IPS DF 19.7 (cell line): ENCODE data around the gene PIGL.
"Not testable (repeated sequence)": the region's sequence is repeated elsewhere in the genome, so short reads cannot be mapped to it uniquely, and the experiment has no call there.

ENCODE experiments used
- DNase-seq: peaks from one replicate; pipeline ENCODE4 v3.0.0-alpha.2; 2013; ENCODE audit warnings: low read depth, low spot score

Gene PIGL

DNA sequence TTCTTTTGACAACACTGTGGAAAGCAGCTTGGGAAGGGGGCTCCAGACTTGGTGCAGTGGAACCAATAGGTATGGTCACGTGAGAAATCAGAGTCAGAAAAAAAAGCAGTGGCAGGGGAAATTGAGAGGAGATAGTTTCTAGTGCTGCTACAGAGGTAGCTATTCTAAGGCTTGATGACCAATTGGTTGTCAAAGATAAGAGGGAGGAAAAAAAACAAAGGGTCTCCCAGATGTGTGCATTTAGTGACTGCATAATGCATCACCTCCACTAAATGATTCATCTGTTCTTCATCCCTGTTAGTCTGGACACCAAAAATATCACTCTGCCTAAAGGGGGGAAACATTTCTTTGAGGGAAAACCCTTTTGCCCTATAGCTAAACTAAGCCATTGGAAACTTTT, 56.5 kb downstream of the PIGL start:
- DNase-seq, result no peak

GRCh38 chr17:16273929-16274339, 56.9 kb downstream of the PIGL start:
- no peak for DNase-seq

- no peak for DNase-seq
Observed at GRCh38 chr17:16275024-16275423, 58.0 kb downstream of the PIGL start.

- no peak for DNase-seq
Observed at GRCh38 chr17:16277163-16277562, 60.2 kb downstream of the PIGL start.

- no peak for DNase-seq
Observed at GRCh38 chr17:16281351-16281750, 64.3 kb downstream of the PIGL start.

GRCh38 chr17:16282522-16282921, 65.5 kb downstream of the PIGL start:
- no peak for DNase-seq

DNA sequence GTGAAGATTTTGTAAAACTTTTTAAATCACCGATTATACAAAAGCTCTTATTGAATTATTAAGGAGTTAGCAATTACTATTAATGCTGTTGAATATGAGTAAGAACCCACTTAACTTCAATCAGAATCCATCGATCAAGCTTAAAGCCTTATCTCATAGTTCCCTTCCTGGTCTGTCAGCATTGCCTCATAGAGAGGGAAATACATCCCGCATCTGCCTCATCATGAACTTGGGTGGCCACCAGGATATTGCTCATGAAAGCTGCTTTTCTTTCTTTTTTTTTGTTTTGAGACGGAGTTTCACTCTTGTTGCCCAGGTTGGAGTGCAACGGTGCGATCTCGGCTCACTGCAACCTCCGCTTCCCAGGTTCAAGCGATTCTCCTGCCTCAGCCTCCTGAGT, 66.7 kb downstream of the PIGL start:
- DNase-seq, result no peak

GRCh38 chr17:16285646-16286008, 68.6 kb downstream of the PIGL start:
- no peak for DNase-seq

- DNase-seq, result peak; percentile 93
Observed at GRCh38 chr17:16286009-16286946, 69.3 kb downstream of the PIGL start.

- no peak for DNase-seq
Observed at GRCh38 chr17:16286947-16287562, 70.0 kb downstream of the PIGL start.

- no peak for DNase-seq
Observed at GRCh38 chr17:16287563-16288027, 70.6 kb downstream of the PIGL start.

GRCh38 chr17:16288860-16289571, 72.0 kb downstream of the PIGL start:
- DNase-seq, result no peak

DNA sequence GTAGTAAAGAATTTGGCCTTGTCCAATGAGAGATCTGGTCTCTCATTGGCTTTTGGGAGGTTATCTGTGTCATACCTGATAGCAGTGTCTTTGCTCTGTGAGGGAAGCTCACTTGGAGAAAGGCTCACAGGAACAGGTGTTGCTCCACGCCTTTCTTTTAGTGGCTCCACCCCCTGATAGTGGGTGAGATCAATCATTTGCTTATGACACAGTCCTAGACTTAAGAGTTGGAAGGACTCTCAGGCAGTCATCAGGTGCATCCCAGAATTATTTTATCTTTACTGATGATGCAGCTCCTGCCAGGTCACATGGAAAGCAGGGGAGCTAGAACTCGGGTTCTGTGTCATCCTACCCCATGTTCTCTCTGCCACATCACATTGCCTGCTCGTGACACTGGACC, 76.9 kb downstream of the PIGL start:
- no peak for DNase-seq

DNA sequence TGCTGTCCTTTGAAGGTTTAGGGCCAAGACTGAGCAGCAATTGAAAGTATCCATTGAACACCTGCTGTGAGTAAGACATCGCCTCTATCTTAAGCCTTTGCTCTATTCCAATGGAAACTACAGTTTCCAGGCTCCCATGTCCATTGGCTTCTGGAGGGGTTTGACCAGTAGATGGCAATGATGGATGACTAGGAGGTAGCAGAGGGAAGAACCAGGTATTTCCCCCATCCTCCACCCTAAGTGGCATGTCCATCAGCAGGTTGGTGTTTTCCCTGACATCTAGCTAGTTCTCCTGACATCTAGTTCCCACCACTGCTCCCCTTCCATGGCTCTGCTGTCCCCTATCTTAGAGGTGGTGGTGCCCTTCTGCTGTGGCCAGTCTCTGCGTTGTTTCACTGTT, 77.5 kb downstream of the PIGL start:
- DNase-seq, result no peak

- not testable (repeated sequence) for DNase-seq
Observed at GRCh38 chr17:16296072-16296471, 79.1 kb downstream of the PIGL start.

DNA sequence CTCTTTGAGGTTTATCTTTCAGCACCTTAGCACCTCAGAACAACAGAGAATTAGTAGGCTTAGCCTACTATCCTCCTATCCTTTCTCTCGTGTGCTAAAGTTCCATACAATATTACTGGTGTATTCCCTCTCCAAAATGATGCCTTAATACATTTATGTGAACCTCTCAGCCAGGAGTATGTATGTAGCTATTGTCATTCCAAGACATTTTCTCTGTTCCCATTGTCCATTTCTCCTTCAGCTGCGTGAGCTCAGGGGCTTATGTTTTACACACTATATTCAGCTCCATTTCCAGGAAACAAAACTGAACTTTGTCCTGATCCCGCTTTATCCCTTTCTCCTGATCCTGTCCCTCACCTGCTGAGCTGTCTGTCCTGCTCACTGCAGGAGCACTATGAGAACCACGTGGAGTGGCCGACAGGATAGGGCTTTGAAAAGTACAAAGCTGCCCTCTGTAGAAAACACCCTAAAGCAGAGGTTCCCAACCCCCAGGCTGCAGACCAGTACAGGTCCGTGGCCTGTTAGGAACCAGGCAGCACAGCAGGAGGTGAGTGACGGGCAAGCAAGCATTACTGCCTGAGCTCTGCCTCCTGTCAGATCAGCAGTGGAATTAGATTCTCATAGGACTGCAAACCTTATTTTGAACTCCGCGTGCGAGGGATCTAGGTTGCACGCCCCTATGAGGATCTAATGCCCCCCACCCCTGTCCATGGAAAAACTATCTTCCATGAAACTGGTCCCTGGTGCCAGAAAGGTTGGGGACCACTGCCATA, 80.5 kb downstream of the PIGL start:
- no peak for DNase-seq

DNA sequence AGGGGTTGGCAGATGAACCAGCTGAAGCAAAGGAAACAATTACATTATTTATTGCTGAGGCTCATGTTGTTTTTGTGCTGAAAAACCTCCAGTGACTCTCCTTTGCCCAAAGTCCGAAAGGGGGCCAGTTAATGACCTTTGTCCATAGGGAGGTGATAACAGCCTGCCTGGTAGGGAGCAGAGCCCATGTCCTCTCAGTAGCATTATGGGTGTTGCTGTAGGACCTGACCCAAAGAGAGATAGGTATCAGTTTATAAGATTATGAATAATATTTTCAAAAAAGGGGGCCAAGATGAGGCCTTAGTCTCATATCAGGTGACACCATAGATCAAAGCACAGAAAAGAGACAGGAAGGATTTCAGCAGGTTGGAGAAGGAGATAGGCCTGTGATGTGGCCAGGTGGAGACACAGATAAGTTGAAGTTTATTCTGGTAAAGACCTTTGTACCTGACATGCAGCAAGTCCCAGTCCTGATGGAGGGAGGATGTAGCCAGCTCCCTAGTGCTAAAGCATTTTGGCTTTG, 81.2 kb downstream of the PIGL start:
- no peak for DNase-seq

DNA sequence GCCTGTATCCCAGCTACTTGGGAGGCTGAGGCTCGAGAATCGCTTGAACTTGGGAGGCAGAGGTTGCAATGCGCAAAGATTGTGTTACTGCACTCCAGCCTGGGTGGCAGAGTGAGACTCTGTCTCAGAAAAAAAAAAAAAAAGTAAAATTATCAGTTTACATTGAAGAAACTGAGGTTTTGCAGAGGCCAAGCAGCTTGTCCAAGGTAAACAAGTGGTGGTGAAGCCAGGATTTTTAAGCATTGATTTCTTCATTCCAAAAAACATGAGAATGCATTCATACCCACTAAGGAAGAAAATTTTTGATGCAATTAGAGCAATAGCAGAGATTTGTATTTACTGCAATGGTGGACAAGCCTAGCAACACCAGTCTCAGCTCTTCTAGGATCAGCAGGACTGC, 83.5 kb downstream of the PIGL start:
- DNase-seq, result no peak

- no peak for DNase-seq
Observed at GRCh38 chr17:16301963-16302855, 85.2 kb downstream of the PIGL start.

DNA sequence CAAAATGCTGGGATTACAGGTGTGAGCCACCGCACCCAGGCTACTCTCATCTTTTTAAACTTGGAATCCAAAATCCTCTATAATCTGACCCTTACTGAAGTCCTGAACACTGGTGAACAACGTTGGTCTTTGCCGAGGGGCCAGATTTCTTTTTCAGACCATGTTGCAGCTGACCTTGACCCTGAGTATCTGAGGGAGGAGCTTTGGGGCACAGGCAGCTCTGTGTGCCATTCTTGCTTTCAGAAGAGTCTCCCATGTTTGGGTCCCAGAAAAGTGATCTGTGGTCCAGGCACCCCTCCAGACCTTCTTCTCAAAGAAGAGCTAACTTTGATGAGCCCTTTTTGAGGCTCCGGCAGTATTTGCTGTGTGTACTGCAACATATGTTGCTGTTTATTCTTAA, 85.8 kb downstream of the PIGL start:
- DNase-seq, result no peak
